Measurements from ENCODE around the gene PRKAR1B. TPM values are rescaled to one million over a fixed set of nuclear protein-coding genes. Genes with fewer than 3 reads are reported as not detected.

PRKAR1B gene
- total RNA-seq, 1 experiment from 2014 or later, result 62.0 TPM

DNA sequence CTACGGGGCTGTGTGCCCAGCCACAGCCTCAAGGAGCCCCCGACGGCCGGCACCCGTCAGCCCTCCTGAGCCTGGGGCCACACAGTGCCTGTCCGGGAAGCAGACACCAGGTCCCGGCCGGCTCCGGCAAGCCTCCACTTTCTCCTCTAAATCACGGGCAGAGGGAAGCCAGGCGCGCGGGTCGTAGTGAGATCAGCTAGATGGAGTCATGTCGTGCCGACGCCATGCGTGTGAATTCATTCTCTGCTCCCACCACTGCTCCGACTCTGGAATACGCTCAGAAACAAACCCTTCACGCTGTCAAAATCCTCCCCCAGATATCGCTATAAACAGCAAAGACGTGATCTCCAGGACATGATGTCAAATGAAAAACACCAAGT, 94.3 kb downstream of the PRKAR1B start:
- no TSS peak for BruUV-seq (replicated peaks)
- intact Hi-C loops (cut with micrococcal nuclease; ENCODE audit: unreplicated experiment) (loop anchor here (10.0 kb wide), 1 partner anchor 108 kb away; no protein-coding TSS in a partner anchor), in situ Hi-C loops (cut with HindIII; ENCODE audit: low pct_unique_long_range_greater_than_20kb, low sequenced_read_pairs) (no loop called here)
- DNase-seq (ENCODE audit: low read depth, low spot score) (no peak), ATAC-seq (no peak)
- H3K27ac ChIP-seq (ENCODE audit: low read length), result no peak overlapping the region
- no peak overlapping the region for H3K4me3 ChIP-seq (ENCODE audit: low read depth in 2 of 2, low read length in 2 of 2)
- ChIA-PET CTCF (no interaction called here), POLR2A (no interaction called here)
- H3K36me3 ChIP-seq (ENCODE audit: control insufficient read depth, insufficient read depth, low read length), result no peaks in the 10 kb centered on the region
- no peaks in the 10 kb centered on the region for H3K9me3 ChIP-seq (ENCODE audit: control insufficient read depth, insufficient read depth, low read depth, low read length)
- peaks cover 12% of the 10 kb centered on the region for H3K4me1 ChIP-seq (ENCODE audit: control insufficient read depth, insufficient read depth, low read length)
- TF ChIP-seq TCF7L2 (IDR thresholded peaks at IDR 0.05; ENCODE audit: low read depth, low read length), result no peak
- no peak for TF ChIP-seq POLR2AphosphoS5 (IDR thresholded peaks at IDR 0.05; ENCODE audit: low read depth, low read length)
- TF ChIP-seq, protein P1, sequence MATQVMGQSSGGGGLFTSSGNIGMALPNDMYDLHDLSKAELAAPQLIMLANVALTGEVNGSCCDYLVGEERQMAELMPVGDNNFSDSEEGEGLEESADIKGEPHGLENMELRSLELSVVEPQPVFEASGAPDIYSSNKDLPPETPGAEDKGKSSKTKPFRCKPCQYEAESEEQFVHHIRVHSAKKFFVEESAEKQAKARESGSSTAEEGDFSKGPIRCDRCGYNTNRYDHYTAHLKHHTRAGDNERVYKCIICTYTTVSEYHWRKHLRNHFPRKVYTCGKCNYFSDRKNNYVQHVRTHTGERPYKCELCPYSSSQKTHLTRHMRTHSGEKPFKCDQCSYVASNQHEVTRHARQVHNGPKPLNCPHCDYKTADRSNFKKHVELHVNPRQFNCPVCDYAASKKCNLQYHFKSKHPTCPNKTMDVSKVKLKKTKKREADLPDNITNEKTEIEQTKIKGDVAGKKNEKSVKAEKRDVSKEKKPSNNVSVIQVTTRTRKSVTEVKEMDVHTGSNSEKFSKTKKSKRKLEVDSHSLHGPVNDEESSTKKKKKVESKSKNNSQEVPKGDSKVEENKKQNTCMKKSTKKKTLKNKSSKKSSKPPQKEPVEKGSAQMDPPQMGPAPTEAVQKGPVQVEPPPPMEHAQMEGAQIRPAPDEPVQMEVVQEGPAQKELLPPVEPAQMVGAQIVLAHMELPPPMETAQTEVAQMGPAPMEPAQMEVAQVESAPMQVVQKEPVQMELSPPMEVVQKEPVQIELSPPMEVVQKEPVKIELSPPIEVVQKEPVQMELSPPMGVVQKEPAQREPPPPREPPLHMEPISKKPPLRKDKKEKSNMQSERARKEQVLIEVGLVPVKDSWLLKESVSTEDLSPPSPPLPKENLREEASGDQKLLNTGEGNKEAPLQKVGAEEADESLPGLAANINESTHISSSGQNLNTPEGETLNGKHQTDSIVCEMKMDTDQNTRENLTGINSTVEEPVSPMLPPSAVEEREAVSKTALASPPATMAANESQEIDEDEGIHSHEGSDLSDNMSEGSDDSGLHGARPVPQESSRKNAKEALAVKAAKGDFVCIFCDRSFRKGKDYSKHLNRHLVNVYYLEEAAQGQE (IDR thresholded peaks at IDR 0.05; ENCODE audit: insufficient read depth in 1 of 2, low read depth in 2 of 2, low read length in 1 of 2), result no peak
- TF ChIP-seq, protein P2, sequence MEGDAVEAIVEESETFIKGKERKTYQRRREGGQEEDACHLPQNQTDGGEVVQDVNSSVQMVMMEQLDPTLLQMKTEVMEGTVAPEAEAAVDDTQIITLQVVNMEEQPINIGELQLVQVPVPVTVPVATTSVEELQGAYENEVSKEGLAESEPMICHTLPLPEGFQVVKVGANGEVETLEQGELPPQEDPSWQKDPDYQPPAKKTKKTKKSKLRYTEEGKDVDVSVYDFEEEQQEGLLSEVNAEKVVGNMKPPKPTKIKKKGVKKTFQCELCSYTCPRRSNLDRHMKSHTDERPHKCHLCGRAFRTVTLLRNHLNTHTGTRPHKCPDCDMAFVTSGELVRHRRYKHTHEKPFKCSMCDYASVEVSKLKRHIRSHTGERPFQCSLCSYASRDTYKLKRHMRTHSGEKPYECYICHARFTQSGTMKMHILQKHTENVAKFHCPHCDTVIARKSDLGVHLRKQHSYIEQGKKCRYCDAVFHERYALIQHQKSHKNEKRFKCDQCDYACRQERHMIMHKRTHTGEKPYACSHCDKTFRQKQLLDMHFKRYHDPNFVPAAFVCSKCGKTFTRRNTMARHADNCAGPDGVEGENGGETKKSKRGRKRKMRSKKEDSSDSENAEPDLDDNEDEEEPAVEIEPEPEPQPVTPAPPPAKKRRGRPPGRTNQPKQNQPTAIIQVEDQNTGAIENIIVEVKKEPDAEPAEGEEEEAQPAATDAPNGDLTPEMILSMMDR (IDR thresholded peaks at IDR 0.05), result no peak
- TF ChIP-seq SIN3A (IDR thresholded peaks at IDR 0.05; ENCODE audit: borderline replicate concordance, insufficient read depth, low read depth, low read length), result no peak
- H3K27me3 ChIP-seq (ENCODE audit: control insufficient read depth, insufficient read depth, low read length), result no peaks in the 10 kb centered on the region

DNA sequence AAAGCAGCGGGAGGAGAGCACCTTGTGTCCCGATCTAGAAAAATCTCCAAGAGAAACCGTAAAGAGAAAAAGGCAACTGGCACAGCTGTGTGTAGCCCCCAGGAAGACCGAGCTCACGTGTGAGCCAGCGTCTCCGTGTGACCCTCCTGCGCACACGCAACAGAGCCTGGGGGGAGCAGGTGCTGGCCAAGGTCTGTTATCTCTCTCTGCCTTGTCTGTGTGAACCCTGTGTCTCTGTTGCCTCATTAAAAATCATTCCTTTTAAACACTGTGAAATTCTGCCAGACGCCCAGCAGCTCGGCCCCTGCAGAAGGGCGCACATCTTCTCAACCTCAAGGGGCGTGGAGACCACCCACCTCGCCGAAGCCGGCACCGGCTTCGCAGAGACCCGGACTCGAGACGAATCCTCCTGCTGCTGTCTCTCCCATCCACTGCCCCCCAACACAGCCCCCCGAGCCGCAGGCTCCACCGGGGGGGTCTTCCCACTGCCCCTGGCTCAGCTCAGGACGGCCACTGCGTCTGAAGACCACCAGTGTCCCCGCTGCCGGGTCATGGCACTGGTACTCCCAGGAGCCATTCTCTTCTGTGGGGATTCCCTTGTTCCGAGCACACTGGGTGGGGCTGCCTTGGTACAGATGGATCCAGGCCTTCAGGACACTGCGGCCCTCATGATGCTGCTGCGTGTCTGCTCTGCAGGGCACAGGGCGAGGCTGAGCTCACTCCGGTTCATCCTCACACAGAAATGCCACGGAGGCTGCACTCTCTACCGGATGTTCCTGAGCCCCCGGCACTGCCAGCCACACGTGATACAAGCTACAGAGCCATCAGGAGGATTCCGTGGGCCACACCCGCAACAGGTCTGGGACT, 94.9 kb downstream of the PRKAR1B start:
- CTCF ChIA-PET, result no interaction called here
- H3K4me3 ChIP-seq (ENCODE audit: low read depth in 2 of 2, low read length in 2 of 2), result no peak overlapping the region
- intact Hi-C loops (cut with micrococcal nuclease; ENCODE audit: unreplicated experiment), result loop anchor here (10.0 kb wide), 1 partner anchor 107 kb away; no protein-coding TSS in a partner anchor
- no peaks in the 10 kb centered on the region for H3K27me3 ChIP-seq (ENCODE audit: control insufficient read depth, insufficient read depth, low read length)
- H3K9me3 ChIP-seq (ENCODE audit: control insufficient read depth, insufficient read depth, low read depth, low read length), result no peaks in the 10 kb centered on the region
- POLR2A ChIA-PET, result no interaction called here
- in situ Hi-C loops (cut with HindIII; ENCODE audit: low pct_unique_long_range_greater_than_20kb, low sequenced_read_pairs), result no loop called here
- H3K27ac ChIP-seq (ENCODE audit: low read length), result no peak overlapping the region
- peaks cover 12% of the 10 kb centered on the region for H3K4me1 ChIP-seq (ENCODE audit: control insufficient read depth, insufficient read depth, low read length)
- DNase-seq (ENCODE audit: low read depth, low spot score), result no peak
- TF ChIP-seq, protein P2 (IDR thresholded peaks at IDR 0.05), result no peak
- no peak for TF ChIP-seq POLR2AphosphoS5 (IDR thresholded peaks at IDR 0.05; ENCODE audit: low read depth, low read length)
- TF ChIP-seq TCF7L2 (IDR thresholded peaks at IDR 0.05; ENCODE audit: low read depth, low read length), result no peak
- TF ChIP-seq, protein P1 (IDR thresholded peaks at IDR 0.05; ENCODE audit: insufficient read depth in 1 of 2, low read depth in 2 of 2, low read length in 1 of 2), result no peak
- TF ChIP-seq SIN3A (IDR thresholded peaks at IDR 0.05; ENCODE audit: borderline replicate concordance, insufficient read depth, low read depth, low read length), result no peak
- no peaks in the 10 kb centered on the region for H3K36me3 ChIP-seq (ENCODE audit: control insufficient read depth, insufficient read depth, low read length)
- ATAC-seq, result no peak
- no TSS peak for BruUV-seq (replicated peaks)
